ENCODE results near the gene SLC18A3.

Gene SLC18A3

DNA sequence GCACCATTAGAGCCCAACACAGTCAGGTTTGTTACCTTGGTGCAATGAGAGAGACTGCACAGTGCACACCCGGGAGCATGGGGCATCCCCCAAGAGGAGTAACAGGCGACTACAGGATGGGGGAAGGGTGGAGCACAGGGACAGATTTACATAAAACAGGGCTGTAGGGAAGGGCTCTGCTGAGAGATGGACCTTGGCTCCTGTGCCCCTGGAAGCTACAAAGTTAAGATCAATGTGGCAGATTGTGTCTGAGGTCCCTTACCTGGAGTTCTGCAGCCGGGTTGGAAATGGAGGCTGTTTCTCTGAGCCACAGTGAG is 13.7 kb upstream of the SLC18A3 start:
- DNase-seq (ENCODE audit: low read depth in 2 of 2): no peak

- DNase-seq (ENCODE audit: low read depth in 2 of 2): no peak
Observed at GRCh38 chr10:49596836-49597235, 13.3 kb upstream of the SLC18A3 start.

DNA sequence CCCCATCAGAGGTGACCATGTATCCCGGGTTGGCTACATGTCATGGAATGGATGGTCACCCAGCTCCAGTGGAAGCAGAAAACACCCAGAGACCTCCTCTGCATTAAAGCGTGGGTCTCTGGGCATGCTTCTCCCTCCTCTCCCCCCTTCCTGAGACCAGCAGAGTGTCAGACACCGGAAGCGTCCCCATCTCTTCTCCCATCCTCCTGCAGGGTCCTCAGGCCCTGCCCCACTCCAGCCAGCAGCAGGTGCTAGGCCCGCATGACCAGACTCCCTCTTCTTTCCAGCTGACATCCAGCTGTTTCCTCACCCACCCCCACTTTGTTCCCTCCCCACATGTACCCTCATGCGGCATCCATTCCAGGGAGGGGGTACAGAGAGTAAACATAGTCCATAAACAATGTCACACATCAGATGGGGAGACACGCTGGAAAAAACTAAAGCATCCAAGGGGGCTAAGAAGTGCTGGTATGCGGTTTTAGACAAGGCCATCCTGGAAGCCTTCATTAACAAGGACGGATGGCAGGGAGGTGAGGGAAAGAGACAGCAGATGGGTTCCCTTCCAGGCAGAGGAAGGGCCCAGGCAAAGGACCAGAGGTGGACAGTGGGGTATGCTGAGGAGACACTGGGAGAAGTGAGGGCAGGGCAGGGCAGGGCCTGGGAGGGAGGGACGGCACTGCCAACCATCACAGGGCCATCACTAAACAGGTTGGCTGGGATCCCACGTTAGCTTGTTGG is 12.5 kb upstream of the SLC18A3 start:
- DNase-seq (ENCODE audit: low read depth in 2 of 2): no peak

DNA sequence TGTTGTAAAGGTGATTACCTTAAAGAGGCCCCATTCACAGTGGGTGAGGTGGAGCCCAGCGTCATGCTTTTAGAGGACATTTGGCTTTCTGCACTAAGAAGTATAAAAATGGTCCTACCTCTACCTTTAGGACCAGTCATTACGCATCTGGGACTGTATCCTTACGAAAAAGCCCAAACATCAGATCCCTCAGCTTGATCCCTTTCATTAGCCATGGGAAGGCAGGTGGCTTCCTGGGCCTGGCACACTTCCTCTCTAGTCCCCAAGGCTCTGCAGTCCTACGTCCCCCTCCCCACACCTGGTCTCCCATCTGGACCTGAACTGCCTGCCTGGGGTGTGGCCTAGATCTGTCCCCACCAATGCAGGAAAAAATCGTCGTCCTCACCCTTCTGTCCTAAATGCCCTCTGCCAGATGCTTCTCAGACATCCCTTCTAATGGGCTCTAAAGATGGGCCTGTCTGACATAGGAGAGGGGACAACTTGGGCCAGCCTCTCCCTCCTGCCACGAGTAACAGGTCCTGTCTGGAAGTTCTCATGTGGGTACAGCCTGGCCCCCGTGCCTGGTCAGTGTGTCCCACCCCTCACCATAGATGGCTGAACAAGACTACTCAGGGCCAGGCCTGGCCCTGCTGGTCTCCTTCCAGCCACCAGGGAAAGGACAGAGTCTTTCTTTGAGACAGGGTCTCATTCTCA is 11.8 kb upstream of the SLC18A3 start:
- DNase-seq (ENCODE audit: low read depth in 2 of 2): no peak

- DNase-seq (ENCODE audit: low read depth in 2 of 2): no peak
Observed at GRCh38 chr10:49598986-49599385, 11.1 kb upstream of the SLC18A3 start.

DNA sequence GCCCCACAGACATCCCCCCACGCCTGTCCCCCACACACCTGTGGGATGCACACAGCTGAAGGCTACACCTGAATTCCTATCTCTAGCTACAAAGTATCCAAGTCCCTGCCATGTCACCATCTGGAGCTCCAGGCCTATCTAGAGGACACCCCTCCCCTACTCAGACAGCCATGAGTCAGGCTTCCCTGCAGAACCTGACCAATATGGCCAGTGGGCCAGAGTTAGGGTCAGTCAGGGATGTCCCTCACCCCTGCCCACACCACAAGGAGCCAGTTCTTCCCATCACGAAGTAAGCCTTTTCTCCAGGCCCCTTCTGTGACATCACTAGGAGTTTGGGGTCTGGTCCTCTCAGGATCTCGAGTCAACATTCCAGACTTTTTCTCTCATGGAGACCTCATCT is 10.6 kb upstream of the SLC18A3 start:
- no peak for DNase-seq (ENCODE audit: low read depth in 2 of 2)

- DNase-seq (ENCODE audit: low read depth in 2 of 2): no peak
Observed at GRCh38 chr10:49600046-49600445, 10.1 kb upstream of the SLC18A3 start.

DNA sequence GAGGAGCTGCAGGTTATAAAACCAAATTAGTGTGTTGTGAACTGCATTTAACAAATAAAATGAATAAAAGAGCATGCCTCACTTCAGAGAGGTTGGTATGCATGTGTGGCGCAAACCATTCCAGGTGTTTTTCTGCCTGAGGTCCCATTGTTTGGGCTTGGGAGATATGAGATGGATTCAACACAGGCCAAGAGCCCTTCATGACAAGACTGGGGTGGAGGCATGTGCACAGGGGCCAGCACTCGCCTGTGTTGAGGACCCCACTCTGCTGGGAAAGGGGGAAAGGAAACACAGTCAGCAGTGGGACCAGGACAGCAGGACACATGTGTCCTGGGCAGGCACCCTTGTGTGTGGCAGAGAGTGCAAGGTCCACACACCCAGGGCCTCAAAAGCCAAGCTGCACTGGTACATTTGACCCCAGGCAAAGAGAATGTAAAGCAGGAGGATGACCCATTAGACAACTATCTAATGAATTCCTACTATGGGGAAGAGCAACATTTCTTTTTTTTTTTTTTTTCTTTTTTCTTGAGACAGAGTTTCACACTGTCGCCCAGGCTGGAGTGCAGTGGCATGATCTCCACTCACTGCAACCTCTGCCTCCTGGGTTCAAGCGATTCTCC is 9.2 kb upstream of the SLC18A3 start:
- no peak for DNase-seq (ENCODE audit: low read depth in 2 of 2)

DNA sequence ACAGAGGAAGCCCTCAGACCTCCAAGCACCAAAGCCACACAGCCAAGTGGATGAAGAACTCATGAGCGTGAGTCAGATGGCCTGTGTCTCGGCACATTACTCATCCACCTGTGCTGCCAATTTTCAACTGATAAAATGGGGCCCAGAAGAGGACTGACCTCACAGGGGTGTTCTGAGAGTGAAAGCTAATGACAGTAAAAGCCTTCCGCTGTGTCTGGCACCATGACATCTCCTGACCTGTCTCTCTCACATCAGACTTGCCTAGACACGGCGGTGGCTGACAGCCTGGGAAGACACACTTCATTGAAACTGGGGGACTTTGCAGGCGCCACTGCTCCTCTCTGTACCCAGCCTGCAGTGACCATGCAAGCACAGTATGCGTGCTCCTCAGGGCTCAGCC is 8.3 kb upstream of the SLC18A3 start:
- no peak for DNase-seq (ENCODE audit: low read depth in 2 of 2)

GRCh38 chr10:49602380-49603023 is 7.6 kb upstream of the SLC18A3 start:
- DNase-seq (ENCODE audit: low read depth in 2 of 2): no peak

GRCh38 chr10:49605216-49605938 is 4.7 kb upstream of the SLC18A3 start:
- DNase-seq (ENCODE audit: low read depth in 2 of 2): no peak

GRCh38 chr10:49605939-49606509 is 4.1 kb upstream of the SLC18A3 start:
- DNase-seq (ENCODE audit: low read depth in 2 of 2): no peak

- peak; percentile 10 to 23 for DNase-seq (ENCODE audit: low read depth in 2 of 2)
Observed at GRCh38 chr10:49606981-49607535, 3.1 kb upstream of the SLC18A3 start.

DNA sequence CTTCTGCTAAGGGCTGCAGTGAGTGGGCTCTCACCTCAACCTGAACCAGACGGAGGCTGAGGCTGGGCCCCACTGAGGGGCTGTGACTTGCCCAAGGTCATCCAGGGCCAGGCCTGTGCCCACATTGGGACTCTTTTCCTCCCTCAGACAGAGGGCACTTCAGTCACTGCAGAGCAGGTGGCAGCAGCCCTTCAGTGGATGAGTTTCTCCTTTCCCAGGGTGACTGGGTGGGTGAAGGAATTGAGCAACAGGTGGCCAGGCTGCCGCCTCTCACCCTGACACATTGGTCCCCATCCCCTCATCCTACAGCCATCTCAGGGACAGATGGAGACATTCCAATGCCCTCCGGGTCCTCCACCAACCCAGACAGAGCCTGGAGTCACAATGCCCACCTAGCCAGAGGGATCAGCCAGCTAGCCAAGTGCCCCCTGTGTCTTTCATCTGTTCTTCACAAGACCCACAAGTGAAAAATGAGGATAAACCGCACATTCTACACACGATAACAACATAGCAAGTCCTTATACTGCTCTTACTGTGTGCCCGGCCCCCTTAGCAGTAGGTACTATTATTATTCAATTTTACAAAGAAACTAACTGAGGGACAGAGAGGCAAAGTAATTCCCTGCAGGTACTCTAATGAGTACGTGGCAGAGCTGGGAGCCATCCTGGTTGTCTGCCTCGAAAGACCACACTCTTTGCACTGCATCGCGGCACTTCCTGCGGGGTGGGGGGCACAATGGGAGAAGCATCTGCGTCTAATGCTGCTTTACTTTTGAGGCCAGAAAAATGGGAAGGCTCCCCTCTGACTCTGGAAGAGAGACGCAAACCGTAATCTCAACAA is 1.7 kb upstream of the SLC18A3 start:
- no peak for DNase-seq (ENCODE audit: low read depth in 2 of 2)

GRCh38 chr10:49609006-49609282 is 1.2 kb upstream of the SLC18A3 start:
- no peak for DNase-seq (ENCODE audit: low read depth in 2 of 2)

DNA sequence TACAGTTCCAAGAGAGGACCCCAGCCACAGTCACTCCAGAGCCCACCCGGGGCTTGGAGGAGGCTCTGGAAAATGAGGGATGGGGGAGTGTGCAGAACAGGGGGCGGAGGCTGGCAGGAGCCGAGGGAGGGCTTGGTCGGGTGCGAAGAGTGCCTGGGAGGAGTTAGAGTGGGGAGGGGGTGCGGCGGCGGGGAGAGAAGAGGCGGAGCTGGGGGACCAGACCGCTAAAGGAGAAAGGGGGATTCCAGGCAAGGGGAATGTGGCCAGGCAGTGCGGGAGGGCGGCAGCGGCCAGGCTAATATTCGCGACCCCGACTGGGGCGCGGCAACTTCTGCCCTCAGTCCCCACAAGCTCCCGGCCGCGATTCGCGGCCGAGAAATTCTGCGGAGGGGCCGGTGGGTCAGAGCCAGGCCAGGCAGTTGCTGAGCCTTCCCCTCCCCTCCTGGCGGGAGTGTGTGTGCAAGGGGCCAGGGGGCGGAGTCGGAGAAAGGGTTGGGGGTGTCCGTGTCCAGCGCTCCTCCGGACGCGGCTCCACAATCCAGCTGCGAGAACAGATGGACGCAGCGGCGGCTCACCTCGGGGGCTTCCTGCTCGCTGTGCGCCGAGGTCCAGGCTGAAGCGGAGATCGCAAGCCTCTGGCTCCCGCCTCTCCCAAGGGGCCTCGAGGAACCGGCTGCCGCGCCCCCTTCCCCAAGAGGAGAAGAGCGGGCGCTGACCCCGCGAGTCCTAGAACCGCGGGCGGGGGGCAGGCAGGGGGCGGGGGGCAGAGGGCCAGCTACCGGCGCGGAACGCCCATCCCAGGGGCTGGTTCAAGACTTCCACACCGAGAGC is 612 bp upstream of the SLC18A3 start:
- DNase-seq (ENCODE audit: low read depth in 2 of 2): no peak

GRCh38 chr10:49610458-49611165 is 502 bp downstream of the SLC18A3 start:
- DNase-seq (ENCODE audit: low read depth in 2 of 2): no peak

DNA sequence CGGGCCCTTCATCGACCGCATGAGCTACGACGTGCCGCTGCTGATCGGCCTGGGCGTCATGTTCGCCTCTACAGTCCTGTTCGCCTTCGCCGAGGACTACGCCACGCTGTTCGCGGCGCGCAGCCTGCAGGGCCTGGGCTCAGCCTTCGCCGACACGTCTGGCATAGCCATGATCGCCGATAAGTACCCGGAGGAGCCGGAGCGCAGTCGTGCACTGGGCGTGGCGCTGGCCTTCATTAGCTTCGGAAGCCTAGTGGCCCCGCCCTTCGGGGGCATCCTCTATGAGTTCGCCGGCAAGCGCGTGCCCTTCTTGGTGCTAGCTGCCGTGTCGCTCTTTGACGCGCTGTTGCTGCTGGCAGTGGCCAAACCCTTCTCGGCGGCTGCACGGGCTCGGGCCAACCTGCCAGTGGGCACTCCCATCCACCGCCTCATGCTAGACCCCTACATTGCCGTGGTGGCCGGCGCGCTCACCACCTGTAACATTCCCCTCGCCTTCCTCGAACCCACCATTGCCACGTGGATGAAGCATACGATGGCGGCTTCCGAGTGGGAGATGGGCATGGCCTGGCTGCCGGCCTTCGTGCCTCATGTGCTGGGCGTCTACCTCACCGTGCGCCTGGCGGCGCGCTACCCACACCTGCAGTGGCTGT is 1.2 kb downstream of the SLC18A3 start:
- DNase-seq (ENCODE audit: low read depth in 2 of 2): no peak

Data from stimulated activated CD8-positive, alpha-beta memory T cell treated with anti-CD3 and anti-CD28 coated beads, Interleukin-15, amount 100 ng/mL, for 4 hours (primary cell).